Nephron progenitor cell (in vitro differentiated cells): ENCODE results near the gene CALHM4.

ENCODE experiments used
- DNase-seq: peaks from one replicate; pipeline ENCODE4 v3.0.0; 2021
- H3K27ac Mint-ChIP-seq: 2 replicates; pipeline ENCODE4 v1.8.0; 2021; ENCODE audit warnings: mild to moderate bottlenecking, moderate library complexity, mixed read lengths
- H3K27me3 Mint-ChIP-seq: 2 replicates; pipeline ENCODE4 v1.8.0; 2021; ENCODE audit warnings: mild to moderate bottlenecking, low read depth, mixed read lengths; ENCODE audit not compliant: poor library complexity
- H3K36me3 Mint-ChIP-seq: 2 replicates; pipeline ENCODE4 v1.8.0; 2021; ENCODE audit warnings: low read depth, mixed read lengths
- H3K4me1 Mint-ChIP-seq: 2 replicates; pipeline ENCODE4 v1.8.0; 2021; ENCODE audit warnings: mixed read lengths
- H3K4me3 Mint-ChIP-seq: 2 replicates; pipeline ENCODE4 v1.8.0; 2021; ENCODE audit warnings: mild to moderate bottlenecking, moderate library complexity, mixed read lengths
- H3K9me3 Mint-ChIP-seq: 2 replicates; pipeline ENCODE4 v1.8.0; 2021; ENCODE audit warnings: mild to moderate bottlenecking, moderate library complexity, mixed read lengths
- CTCF ChIP-seq: fragments of 200-600 bp; sonication (generic); IDR thresholded peaks from 2 replicates; pipeline ENCODE4 v1.5.0; 2021; ENCODE audit warnings: antibody characterized with exemption

Gene CALHM4

GRCh38 chr6:116553451-116553850, at the start of gene CALHM4:
TSS of gene CALHM4 (plus strand) at chr6:116553751. CDS start at chr6:116553794, 43 bp downstream.
- Mint-ChIP-seq H3K4me1 (peaks cover 10% of the 10 kb centered on the region), H3K27me3 (peaks cover 3% of the 10 kb centered on the region), H3K4me3 (no peak within 1 kb of the TSS), H3K36me3 (no peaks in the 10 kb centered on the region), H3K27ac (no peak within 1 kb of the TSS), H3K9me3 (no peaks in the 10 kb centered on the region)
- no peak for DNase-seq
- TF ChIP-seq CTCF = no peak

GRCh38 chr6:116507324-116507723, 46.2 kb upstream of the CALHM4 start:
- H3K27ac Mint-ChIP-seq = no peak overlapping the region

GRCh38 chr6:116508527-116508926, 45.0 kb upstream of the CALHM4 start:
- H3K36me3 Mint-ChIP-seq = no peaks in the 10 kb centered on the region
- no peak for DNase-seq
- H3K4me1 Mint-ChIP-seq = no peaks in the 10 kb centered on the region
- TF ChIP-seq CTCF = no peak
- H3K27ac Mint-ChIP-seq = no peak overlapping the region
- H3K27me3 Mint-ChIP-seq = no peaks in the 10 kb centered on the region
- no peak overlapping the region for H3K4me3 Mint-ChIP-seq
- peaks cover 46% of the 10 kb centered on the region for H3K9me3 Mint-ChIP-seq

More at GRCh38 chr6:116507324-116507723, 46.2 kb upstream of the CALHM4 start:
- Mint-ChIP-seq H3K27me3 (peaks cover 7% of the 10 kb centered on the region), H3K36me3 (no peaks in the 10 kb centered on the region), H3K4me1 (no peaks in the 10 kb centered on the region), H3K9me3 (peaks cover 56% of the 10 kb centered on the region), H3K4me3 (no peak overlapping the region)
- TF ChIP-seq CTCF = no peak
- no peak for DNase-seq

GRCh38 chr6:116511424-116512110, 42.0 kb upstream of the CALHM4 start, which contains the start of gene CALHM5:
TSS of gene CALHM5 (plus strand) at chr6:116511639. CDS start at chr6:116511697, 58 bp downstream.
- Mint-ChIP-seq H3K4me3 (no peak within 1 kb of the TSS), H3K36me3 (no peaks in the 10 kb centered on the region), H3K9me3 (peaks cover 19% of the 10 kb centered on the region), H3K27ac (peak within 1 kb of the TSS; percentile 84), H3K27me3 (no peaks in the 10 kb centered on the region), H3K4me1 (no peaks in the 10 kb centered on the region)
- peak; percentile 27 for TF ChIP-seq CTCF
- no peak for DNase-seq

- Mint-ChIP-seq H3K27ac (no peak overlapping the region), H3K27me3 (no peaks in the 10 kb centered on the region), H3K4me1 (no peaks in the 10 kb centered on the region), H3K9me3 (peaks cover 19% of the 10 kb centered on the region), H3K4me3 (no peak overlapping the region), H3K36me3 (no peaks in the 10 kb centered on the region)
- no peak for DNase-seq
- no peak for TF ChIP-seq CTCF
Measured at GRCh38 chr6:116512111-116512559, 41.4 kb upstream of the CALHM4 start.

GRCh38 chr6:116512734-116513133, 40.8 kb upstream of the CALHM4 start:
- H3K4me3 Mint-ChIP-seq = no peak overlapping the region
- H3K9me3 Mint-ChIP-seq = peaks cover 19% of the 10 kb centered on the region
- no peak overlapping the region for H3K27ac Mint-ChIP-seq

More at GRCh38 chr6:116512734-116513133, 40.8 kb upstream of the CALHM4 start:
- Mint-ChIP-seq H3K36me3 (no peaks in the 10 kb centered on the region), H3K4me1 (peaks cover under 1% of the 10 kb centered on the region), H3K27me3 (no peaks in the 10 kb centered on the region)
- no peak for DNase-seq
- no peak for TF ChIP-seq CTCF
